Left ventricle myocardium inferior (tissue), 1 donor: ENCODE measurements around the gene ALDH1B1. TPM values are rescaled to one million over a fixed set of nuclear protein-coding genes. Genes with fewer than 3 reads are reported as not detected.

Source experiments
- DNase-seq: peaks from one replicate; pipeline ENCODE4 v3.0.0-alpha.2; 2020
- H3K27ac ChIP-seq: fragments of 200-600 bp; replicated peaks from 2 replicates; pipeline ENCODE4 v1.8.0; 2021
- H3K27me3 ChIP-seq: fragments of 200-600 bp; 2 replicates; pipeline ENCODE4 v1.8.0; 2021; ENCODE audit warnings: low read depth
- H3K36me3 ChIP-seq: fragments of 200-600 bp; 2 replicates; pipeline ENCODE4 v1.8.0; 2021
- H3K4me1 ChIP-seq: fragments of 200-600 bp; 2 replicates; pipeline ENCODE4 v1.8.0; 2021
- H3K4me3 ChIP-seq: fragments of 200-600 bp; 2 replicates; pipeline ENCODE4 v1.8.0; 2021; ENCODE audit warnings: mild to moderate bottlenecking, moderate library complexity
- H3K9me3 ChIP-seq: fragments of 200-600 bp; replicated peaks from 2 replicates; pipeline ENCODE4 v1.8.0; 2021
- CTCF ChIP-seq: fragments of 200-600 bp; IDR thresholded peaks from 2 replicates; pipeline ENCODE4 v1.8.0; 2021; ENCODE audit warnings: antibody characterized with exemption, mild to moderate bottlenecking, borderline replicate concordance
- intact Hi-C: fragments of 100-400 bp; cut with micrococcal nuclease; formaldehyde crosslinking; loops from one replicate; pipeline ENCODE4 v1.11.0; 2022
- total RNA-seq: library from RNA; stranded (reverse); fragmentation: NEBNext Ultra II Directional; extraction: Animal tissue kit (Norgen Biotek cat#: 25700); gene quantifications from one replicate; pipeline ENCODE4 v1.2.1, GENCODE V29; 2021
- donor health status: DM: no; HTN: yes; CAD: no; lungs with severe emphysema.

The ALDH1B1 gene
- total RNA-seq, 1 donor from 2014 or later: 21.6 TPM

- H3K27ac ChIP-seq: no peak overlapping the region
- H3K27me3 ChIP-seq: no peaks in the 10 kb centered on the region
- no peaks in the 10 kb centered on the region for H3K36me3 ChIP-seq
- peaks cover 17% of the 10 kb centered on the region for H3K9me3 ChIP-seq
- peaks cover 5% of the 10 kb centered on the region for H3K4me1 ChIP-seq
- intact Hi-C loops: no loop called here
- no peak for TF ChIP-seq CTCF
- H3K4me3 ChIP-seq: no peak overlapping the region
- no peak for DNase-seq
Observed at GRCh38 chr9:38386319-38386895, 6.1 kb upstream of the ALDH1B1 start.

GRCh38 chr9:38387066-38387465, 5.4 kb upstream of the ALDH1B1 start:
- intact Hi-C loops: no loop called here
- no peak overlapping the region for H3K27ac ChIP-seq

GRCh38 chr9:38387751-38388150, 4.8 kb upstream of the ALDH1B1 start:
- H3K9me3 ChIP-seq: peaks cover 17% of the 10 kb centered on the region
- no peak for DNase-seq
- no peaks in the 10 kb centered on the region for H3K36me3 ChIP-seq
- H3K4me3 ChIP-seq: no peak overlapping the region
- intact Hi-C loops: no loop called here
- peaks cover 12% of the 10 kb centered on the region for H3K4me1 ChIP-seq
- H3K27me3 ChIP-seq: no peaks in the 10 kb centered on the region
- TF ChIP-seq CTCF: no peak
- H3K27ac ChIP-seq: no peak overlapping the region

More at GRCh38 chr9:38387066-38387465, 5.4 kb upstream of the ALDH1B1 start:
- peaks cover 7% of the 10 kb centered on the region for H3K4me1 ChIP-seq
- H3K4me3 ChIP-seq: no peak overlapping the region
- H3K27me3 ChIP-seq: no peaks in the 10 kb centered on the region
- DNase-seq: no peak
- no peak for TF ChIP-seq CTCF
- no peaks in the 10 kb centered on the region for H3K36me3 ChIP-seq
- H3K9me3 ChIP-seq: peaks cover 17% of the 10 kb centered on the region

- TF ChIP-seq CTCF: no peak
- no peaks in the 10 kb centered on the region for H3K27me3 ChIP-seq
- H3K4me1 ChIP-seq: peaks cover 20% of the 10 kb centered on the region
- H3K27ac ChIP-seq: peak overlapping the region; percentile 17
- H3K9me3 ChIP-seq: peaks cover 17% of the 10 kb centered on the region
- peak; percentile 22 for DNase-seq
- intact Hi-C loops: no loop called here
- H3K36me3 ChIP-seq: no peaks in the 10 kb centered on the region
- no peak overlapping the region for H3K4me3 ChIP-seq
Observed at GRCh38 chr9:38388283-38389223, 3.9 kb upstream of the ALDH1B1 start.

- intact Hi-C loops: no loop called here
Observed at GRCh38 chr9:38389313-38389712, 3.2 kb upstream of the ALDH1B1 start.

More at GRCh38 chr9:38389313-38389712, 3.2 kb upstream of the ALDH1B1 start:
- no peaks in the 10 kb centered on the region for H3K27me3 ChIP-seq
- H3K9me3 ChIP-seq: peaks cover 15% of the 10 kb centered on the region
- peaks cover 21% of the 10 kb centered on the region for H3K4me1 ChIP-seq
- no peak for DNase-seq
- peak overlapping the region; percentile 17 for H3K27ac ChIP-seq
- no peak overlapping the region for H3K4me3 ChIP-seq
- H3K36me3 ChIP-seq: no peaks in the 10 kb centered on the region
- no peak for TF ChIP-seq CTCF
